Measurements from ENCODE around the gene SIVA1. TPM values are rescaled to one million over a fixed set of nuclear protein-coding genes. Genes with fewer than 3 reads are reported as not detected.

Gene SIVA1
- total RNA-seq, 2 donors from 2014 or later: 72.9 TPM

Other genes starting within 250 kb of the SIVA1 start
- not detected for gene C14orf180, start 173.4 kb upstream of the SIVA1 start, total RNA-seq
- gene TMEM179, start 148.4 kb upstream of the SIVA1 start, total RNA-seq: under 1 TPM in 1 of 2 donors, not detected in 1; 0.46 TPM
- 10 to 100 TPM; 37.6 to 38.8 TPM for gene INF2, start 63.5 kb upstream of the SIVA1 start, total RNA-seq
- gene ADSS1, start 28.9 kb upstream of the SIVA1 start, total RNA-seq: 1 to 10 TPM; 4.6 to 6.1 TPM
- 100 to 1,000 TPM in 1 of 2 donors, 10 to 100 TPM in 1; 98.0 to 113 TPM for gene AKT1, start 42.6 kb downstream of the SIVA1 start, total RNA-seq
- 1 to 10 TPM; 2.5 to 3.0 TPM for gene ZBTB42, start 48.0 kb downstream of the SIVA1 start, total RNA-seq
- gene CEP170B, start 112.1 kb downstream of the SIVA1 start, total RNA-seq: 1 to 10 TPM; 6.1 to 7.9 TPM
- gene PLD4, start 171.7 kb downstream of the SIVA1 start, total RNA-seq: under 1 TPM in 1 of 2 donors, not detected in 1; 0.30 TPM
- gene AHNAK2, start 225.2 kb downstream of the SIVA1 start, total RNA-seq: under 1 TPM in 1 of 2 donors, not detected in 1; 0.05 TPM
- gene CLBA1, start 232.6 kb downstream of the SIVA1 start, total RNA-seq: under 1 TPM; 0.79 to 0.93 TPM